Stimulated activated CD8-positive, alpha-beta memory T cell treated with anti-CD3 and anti-CD28 coated beads, Interleukin-4, amount 100 ng/mL, for 24 hours (primary cell): ENCODE measurements around the gene SOAT1.

Experiments
- DNase-seq: peaks from one replicate; pipeline ENCODE4 v3.0.0-alpha.2; 2020; ENCODE audit warnings: low read depth

SOAT1 gene

DNA sequence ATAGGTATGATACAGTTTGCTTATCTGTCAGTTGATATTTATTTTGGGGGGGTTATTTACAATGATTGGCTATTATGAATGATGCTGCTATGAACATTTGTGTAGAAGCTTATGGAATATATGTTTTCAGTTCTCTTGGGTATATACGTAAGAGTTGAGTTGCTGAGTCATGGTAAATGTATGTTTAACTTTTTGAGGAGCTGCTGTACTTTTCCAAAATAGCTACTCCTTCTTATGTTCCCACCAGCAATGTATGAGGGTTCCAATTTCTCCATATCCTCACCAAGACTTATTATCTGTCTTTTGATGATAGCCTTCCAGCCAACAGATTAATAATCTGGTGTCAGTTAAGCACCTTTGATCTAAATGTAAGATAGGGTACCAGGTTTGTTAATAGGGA, 11.9 kb downstream of the SOAT1 start:
- DNase-seq = no peak

- no peak for DNase-seq
These were observed 16.7 kb downstream of the SOAT1 start for GRCh38 chr1:179310291-179310690.

GRCh38 chr1:179310721-179311120, 17.1 kb downstream of the SOAT1 start:
- DNase-seq = no peak

- no peak for DNase-seq
These were observed 17.6 kb downstream of the SOAT1 start for GRCh38 chr1:179311149-179311700.

DNA sequence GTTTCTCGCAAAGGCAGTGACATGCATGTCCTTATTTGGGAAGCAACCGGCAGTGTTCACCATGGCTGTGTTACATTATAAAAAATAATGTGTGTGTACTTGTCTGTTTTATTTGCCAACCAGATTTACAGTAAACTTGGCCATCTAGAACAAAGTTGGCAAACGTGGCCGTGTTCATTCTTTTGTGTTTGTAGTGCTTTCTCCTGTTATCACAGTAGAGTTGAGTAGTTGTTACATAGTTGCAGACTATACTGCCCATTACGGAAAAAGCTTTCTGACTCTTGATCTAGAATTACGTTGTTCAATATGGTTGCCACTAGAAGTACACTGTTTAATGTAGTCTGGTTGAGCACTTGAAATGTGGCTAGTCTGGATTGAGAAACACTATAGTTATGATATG, 19.4 kb downstream of the SOAT1 start:
- no peak for DNase-seq

DNA sequence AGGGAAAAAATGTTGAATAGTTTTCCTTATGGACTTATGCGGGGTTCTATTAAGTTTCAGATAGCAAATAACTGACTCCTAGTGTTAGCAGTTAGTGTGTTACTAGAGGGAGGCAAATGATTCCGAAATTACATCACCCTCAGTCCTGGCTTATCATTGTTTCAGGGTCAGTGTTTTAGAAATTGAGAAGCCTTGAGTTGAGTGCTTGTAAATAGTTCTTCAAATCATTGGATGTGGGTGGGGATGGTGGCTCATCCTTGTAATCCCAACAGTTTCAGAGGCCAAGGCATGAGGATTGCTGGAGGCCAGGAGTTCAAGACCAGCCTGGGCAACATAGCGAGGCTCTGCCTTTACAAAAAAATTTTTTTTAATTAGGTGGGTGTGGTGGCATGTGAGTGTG, 21.3 kb downstream of the SOAT1 start:
- no peak for DNase-seq

GRCh38 chr1:179318491-179318890, 24.9 kb downstream of the SOAT1 start:
- DNase-seq = no peak

DNA sequence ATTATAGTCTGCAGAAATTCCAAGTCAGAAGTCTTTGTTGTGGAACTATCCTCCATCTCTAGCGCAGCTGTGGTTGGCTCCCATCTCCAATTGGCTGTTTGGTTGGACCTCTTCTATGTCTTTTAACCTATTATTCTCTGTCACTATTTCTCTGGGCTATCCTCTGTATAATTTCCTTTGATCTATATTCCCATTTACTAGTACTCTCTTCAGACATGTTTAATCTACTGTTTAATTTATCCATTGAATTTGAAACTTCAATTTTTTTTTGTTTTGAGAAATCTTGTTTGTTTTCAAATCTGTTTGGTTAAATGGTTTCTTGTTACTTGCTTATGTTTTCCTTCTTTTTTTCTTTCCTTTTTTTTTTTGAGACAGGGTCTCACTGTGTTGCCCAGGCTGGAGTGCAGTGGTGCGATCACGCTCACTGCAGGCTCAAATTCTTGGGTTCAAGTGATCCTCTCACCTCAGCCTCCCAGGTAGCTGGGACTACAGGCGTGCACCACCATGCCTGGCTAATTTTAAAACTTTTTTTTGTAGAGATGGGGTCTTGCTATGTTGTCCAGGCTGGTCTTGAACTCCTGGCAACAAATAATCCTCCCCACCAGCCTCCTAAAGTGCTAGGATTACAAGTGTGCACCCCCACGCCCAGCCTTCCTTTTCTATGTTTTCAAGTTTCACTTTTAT, 28.1 kb downstream of the SOAT1 start:
- no peak for DNase-seq

DNA sequence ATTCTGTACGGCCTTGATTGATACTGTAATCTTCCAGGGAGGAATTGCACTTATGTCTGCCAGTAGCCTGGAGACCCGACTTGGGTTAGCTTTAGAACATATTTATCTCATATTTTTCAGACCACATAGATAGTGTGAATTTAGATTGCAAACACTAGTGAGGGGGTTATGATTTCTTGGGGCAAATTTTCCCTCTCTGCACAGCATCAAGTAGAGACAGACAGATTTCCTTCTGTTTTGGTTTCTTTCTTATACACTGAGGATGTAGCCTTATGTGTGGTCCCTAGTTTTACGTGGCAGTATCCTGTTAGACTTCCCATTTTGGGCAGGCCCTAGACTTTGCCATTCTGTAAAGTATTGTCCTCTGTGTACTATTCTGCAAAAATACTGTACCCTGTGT, 29.0 kb downstream of the SOAT1 start:
- DNase-seq = no peak

DNA sequence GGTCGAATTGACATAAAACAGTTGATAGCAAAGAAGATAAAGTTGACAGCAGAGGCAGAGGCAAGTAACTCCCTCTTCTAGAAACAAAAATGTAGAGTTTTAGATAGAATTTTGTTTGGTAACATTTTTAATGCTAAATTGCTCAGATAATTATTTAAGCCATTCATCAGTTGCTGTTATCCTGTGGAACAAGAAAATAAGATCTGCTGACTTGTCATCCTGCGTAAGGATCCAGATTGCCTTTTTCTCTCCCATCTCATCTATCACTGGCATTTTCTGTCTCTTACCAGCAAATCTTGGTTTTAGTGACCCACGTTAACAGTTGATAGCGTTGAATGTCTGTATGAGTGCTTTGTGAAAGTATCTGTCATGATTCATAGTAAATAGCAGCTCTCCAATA, 29.8 kb downstream of the SOAT1 start:
- DNase-seq = no peak

- DNase-seq = no peak
These were observed 32.2 kb downstream of the SOAT1 start for GRCh38 chr1:179325836-179326235.

- no peak for DNase-seq
These were observed 33.1 kb downstream of the SOAT1 start for GRCh38 chr1:179326746-179327145.

DNA sequence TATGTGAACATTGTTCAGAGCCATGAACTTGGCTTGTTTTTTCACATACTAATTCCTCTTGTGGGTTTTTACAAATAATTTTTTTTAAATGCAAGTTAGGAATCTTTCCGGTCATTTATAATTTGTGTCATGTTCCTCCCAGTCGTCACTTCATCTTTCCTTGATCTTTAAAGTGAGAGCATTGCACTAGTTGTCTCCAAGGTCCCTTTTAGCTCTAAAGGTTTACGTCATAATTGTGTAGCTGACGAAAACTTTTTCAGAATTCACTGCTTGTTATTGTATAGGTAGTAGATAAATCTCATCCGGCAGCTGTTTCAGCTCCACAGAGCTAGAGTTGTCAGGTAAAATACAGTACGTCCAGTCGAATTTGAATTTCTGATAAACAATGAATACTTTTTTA, 33.6 kb downstream of the SOAT1 start:
- no peak for DNase-seq

DNA sequence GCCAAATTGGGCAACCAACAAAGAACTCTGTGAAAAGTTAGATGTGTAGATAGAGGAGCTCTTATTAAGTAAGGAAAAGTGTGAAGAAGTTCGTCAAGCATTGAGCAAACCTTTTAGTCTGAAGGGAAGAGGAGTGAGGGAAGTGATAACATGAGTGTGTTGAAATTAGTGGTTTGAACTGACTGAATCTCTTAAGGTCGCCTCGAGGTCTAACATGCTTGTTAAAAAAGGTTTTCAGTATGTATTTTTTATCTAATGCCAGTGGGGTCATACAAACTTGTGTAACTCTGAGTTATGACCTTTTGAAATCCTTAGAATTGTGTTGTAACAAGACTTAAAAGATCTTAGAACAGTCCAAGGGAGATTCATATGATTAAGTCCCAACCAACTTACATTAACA, 34.1 kb downstream of the SOAT1 start:
- no peak for DNase-seq

- DNase-seq = no peak
These were observed 36.3 kb downstream of the SOAT1 start for GRCh38 chr1:179329862-179330261.

GRCh38 chr1:179334440-179334839, 40.8 kb downstream of the SOAT1 start:
- no peak for DNase-seq

GRCh38 chr1:179337288-179337687, 43.7 kb downstream of the SOAT1 start:
- no peak for DNase-seq

- no peak for DNase-seq
These were observed 44.5 kb downstream of the SOAT1 start for GRCh38 chr1:179337942-179338560.

DNA sequence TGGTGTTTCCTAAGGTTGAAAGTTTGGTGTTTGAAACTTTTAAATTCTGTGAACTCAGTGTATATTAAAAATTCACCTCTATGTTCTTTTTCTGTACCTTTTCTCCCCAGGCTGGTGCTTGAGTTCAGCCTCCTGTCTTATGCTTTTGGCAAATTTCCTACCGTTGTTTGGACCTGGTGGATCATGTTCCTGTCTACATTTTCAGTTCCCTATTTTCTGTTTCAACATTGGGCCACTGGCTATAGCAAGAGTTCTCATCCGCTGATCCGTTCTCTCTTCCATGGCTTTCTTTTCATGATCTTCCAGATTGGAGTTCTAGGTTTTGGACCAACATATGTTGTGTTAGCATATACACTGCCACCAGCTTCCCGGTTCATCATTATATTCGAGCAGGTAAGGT, 47.3 kb downstream of the SOAT1 start:
- DNase-seq = no peak

DNA sequence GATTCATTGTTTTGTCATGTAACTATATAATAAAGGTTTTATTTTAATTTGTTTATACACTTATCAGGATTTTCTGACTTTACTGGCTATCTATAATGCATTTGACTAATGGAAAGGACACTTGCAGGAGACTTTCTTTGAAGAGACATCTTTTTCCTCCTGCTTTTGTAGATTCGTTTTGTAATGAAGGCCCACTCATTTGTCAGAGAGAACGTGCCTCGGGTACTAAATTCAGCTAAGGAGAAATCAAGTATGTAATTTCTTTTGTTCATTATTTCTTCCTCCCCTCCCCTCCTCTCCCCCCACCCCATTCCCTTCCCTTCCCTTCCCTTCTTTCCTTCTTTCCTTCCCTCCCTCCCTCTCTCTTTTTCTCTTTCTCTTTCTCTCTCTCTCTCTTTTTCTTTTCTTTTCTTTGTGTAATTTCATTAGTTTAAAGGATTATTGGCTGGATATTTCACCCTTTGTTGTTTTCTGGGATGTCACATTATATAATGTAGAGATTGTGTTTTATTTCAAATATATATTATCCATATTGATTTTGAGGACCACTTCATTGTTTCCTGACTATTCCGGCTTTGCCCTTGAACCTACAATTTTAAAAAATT, 48.4 kb downstream of the SOAT1 start:
- DNase-seq = no peak

DNA sequence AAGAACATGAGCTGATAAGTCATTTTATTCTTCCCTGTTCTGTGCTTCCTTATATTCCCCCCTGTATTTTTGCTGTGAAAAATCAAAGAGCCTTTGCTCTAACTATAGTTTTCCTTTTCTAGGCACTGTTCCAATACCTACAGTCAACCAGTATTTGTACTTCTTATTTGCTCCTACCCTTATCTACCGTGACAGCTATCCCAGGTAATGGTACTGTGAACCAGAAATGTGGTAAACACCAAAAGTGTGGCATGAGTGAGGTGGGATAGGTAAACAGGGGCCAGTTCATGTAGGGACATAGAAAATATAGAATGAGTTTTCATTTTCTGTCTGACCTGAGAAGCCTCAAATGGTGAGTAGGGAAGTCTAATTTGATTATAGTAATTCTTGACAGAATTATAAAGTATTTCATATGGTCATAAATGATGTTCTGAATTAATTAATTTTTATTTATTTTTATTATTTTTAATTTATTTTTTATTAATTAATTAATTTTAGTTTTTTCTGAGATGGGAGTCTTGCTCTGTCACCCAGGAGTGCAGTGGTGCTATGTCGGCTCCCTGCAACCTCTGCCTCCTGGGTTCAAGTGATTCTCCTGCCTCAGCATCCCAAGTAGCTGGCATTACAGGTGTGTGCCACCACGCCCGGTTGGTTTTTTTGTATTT, 49.3 kb downstream of the SOAT1 start:
- no peak for DNase-seq

GRCh38 chr1:179351281-179351680, 57.7 kb downstream of the SOAT1 start:
- DNase-seq = no peak

- DNase-seq = no peak
These were observed 58.6 kb downstream of the SOAT1 start for GRCh38 chr1:179352236-179352635.
